ENCODE measurements around the gene ECHS1.
A peak's percentile ranks its signal among the peaks of the same experiment; 100 is the strongest.

ECHS1 gene

DNA sequence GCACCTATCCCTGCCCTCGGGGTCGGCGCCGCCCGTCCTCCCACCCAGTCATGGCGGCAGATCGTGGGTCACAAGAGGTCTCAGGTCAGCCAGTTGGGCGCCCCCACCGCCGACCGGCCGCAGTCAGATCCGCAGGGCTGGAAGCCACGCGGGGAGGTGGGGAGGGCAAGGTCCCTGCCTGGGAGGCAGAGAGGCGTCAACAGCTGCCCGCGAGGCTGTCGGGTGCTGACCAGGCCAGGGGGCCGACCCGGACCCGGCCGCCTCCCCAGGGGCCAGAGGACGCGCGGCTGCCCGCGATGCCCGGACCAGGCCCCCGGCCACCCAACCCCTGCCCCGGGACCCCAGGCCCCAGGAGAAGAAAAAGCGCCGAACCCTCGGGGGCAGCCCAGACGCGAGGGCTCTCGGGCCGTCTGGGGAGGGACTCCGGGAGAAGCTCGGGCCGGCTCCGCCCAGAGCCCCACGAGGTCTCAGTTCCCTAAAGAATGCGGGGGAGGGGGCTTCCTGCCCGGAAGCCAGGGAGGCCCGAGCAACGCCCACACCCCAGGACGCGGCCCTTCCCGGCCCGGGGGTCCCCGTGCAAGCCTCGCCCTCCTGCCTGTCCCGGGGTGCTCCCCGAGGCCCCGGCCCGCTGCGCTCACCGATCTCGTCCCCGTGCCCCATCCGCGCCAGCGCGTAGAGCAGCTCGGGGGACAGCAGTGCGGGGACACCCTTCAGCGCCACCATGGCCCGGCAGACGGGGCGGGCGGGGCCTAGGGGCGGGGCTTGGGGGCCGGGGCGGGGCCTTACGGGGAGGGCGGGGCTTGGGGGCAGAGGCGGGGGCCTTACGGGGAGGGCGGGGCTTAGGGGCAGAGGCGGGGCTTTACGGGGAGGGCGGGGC lies 15.6 kb downstream of the ECHS1 start, which contains the start of gene FUOM:
TSS of gene FUOM (minus strand) at position 735 of the 877 bp plus-strand sequence. CDS start at position 723, 12 bp downstream.
- DNase-seq, result peak; percentile 88

DNA sequence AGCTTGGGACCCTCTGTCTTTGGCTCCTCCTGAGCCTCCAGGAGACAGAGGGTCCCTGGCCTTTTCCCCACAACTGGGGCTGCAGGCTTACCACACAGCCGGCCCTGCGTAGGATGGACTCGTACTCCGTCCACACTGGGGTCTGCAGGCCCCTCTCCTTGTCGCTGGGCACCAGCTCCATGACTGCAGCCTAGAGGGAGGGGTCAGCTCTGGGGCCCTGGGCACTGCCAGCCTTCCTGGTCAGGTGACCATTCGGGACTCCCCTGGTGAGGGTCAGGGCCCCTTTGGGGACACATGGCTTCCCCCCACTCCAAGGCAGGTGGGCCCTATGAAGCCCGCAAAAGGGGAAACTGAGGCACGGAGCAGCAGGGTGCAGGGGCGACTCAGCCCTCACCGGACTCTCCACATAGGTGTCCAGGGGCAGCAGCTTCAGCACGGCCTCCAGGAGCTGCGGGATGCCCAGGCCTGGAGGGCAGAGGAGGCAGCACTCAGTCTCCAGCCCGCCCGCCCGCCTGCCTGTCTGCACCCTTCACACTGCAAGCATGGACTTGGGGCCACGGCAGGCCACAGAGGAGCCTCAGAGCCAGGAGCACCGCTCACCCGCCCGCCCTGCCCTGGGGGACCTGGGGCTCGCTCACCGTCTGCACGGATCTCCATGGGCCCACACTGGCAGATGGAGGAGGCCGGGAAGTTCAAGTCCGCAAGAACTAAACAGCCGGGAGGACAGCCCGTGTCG lies 16.4 kb downstream of the ECHS1 start:
- DNase-seq, result no peak

GRCh38 chr10:133355991-133356390 lies 17.2 kb downstream of the ECHS1 start:
- no peak for DNase-seq

- DNase-seq, result no peak
Measured at GRCh38 chr10:133355266-133355665, 17.9 kb downstream of the ECHS1 start.

GRCh38 chr10:133354672-133355240 lies 18.4 kb downstream of the ECHS1 start:
- DNase-seq, result no peak

DNA sequence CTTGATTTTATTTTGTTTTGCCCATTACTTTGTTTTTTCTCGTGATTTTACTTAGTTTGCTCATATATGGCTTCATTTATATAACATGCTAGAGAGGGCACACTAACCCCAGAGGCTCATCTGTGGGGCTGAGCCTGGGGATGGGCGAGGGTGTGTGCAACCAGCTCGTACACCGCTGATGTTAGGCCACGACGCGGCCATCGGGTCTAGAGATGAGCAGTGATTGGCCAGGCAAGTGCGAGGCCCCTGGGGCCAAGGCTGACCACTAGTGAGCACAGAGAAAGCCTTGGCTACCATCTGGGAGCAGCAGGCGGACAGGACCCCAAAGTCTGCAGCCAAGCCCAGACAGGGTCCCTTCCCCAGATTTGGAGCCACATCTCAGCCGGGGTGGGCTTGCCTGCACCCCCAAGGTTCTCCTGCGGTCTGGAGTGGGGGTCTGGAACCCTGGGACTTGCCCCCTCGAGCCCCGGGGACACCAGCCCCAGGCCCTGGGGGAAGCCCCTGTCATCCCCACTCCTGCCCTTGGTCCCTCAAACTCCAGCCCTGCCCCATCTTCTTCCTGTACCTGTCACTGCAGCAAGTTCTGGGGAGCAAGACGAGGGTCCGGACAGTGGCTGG lies 19.1 kb downstream of the ECHS1 start:
- no peak for DNase-seq

GRCh38 chr10:133353202-133353959 lies 19.8 kb downstream of the ECHS1 start:
- DNase-seq, result no peak

- DNase-seq, result no peak
Measured at GRCh38 chr10:133351408-133352318, 21.5 kb downstream of the ECHS1 start.

DNA sequence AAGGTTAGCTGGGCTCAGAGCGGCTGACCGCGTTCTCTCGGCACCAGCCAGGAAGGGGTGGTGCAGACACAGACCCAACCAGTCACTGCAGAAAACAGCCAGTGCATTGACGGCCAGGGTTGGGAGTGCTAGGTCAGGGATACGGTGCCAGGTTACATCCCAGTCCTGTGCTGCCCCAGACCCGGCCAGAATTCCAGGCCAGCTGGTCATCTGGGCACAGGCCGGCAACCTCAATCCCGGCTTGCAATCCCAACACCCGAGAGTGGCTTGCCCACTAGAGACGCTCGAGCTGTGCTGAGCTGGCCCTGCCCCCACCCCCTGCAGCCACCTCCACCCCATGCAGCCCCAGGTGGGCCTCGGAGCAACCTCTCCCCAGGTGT lies 22.2 kb downstream of the ECHS1 start:
- no peak for DNase-seq

DNA sequence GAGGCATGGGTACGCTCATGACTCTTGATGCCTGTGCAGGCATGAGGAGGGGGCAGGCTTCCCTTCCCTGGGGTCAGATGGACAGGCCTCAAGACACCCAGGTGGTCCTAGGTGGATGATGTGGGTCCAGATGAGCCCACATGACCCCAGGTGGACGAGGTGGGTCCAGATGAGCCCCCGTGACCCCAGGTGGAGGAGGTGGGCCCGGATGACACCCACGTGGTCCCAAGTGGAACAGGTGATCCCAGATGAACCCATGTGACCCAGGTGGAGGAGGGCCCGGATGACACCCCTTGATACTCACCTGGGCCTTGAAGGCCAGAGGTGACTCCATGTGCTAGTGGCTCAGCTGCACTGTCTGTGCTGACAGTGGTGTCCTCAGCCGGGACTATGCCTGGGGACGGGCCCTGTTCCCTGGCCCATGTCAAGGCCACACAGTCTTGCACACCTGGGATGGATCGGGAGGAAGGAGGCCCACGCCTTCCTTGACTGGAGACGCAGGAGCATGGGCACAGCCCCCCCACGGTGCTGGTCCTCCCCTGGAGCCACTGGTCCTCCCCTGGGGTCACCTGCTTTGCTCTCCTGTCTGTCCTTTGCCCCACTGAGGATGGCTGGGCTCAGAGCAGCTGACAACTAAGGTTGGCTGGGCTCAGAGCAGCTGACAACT lies 22.7 kb downstream of the ECHS1 start:
- no peak for DNase-seq

GRCh38 chr10:133349577-133350011 lies 23.6 kb downstream of the ECHS1 start:
- DNase-seq, result no peak

DNA sequence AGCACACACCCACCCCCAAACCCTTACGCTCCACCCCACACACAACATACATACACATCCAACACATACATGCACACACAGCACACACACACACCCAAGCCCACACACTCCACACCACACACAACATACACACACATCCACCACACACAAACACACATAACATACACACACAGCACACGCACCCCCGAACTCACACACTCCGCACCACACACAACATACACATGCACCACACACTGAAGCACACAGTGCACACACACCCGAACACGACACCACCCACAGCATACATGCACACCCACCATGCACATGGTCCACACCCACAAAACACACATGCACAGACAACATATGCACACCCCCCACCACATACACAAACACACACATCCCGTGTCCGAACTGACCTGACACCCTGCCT lies 24.0 kb downstream of the ECHS1 start:
- DNase-seq, result no peak

- DNase-seq, result no peak
Measured at GRCh38 chr10:133347710-133348517, 25.2 kb downstream of the ECHS1 start.

DNA sequence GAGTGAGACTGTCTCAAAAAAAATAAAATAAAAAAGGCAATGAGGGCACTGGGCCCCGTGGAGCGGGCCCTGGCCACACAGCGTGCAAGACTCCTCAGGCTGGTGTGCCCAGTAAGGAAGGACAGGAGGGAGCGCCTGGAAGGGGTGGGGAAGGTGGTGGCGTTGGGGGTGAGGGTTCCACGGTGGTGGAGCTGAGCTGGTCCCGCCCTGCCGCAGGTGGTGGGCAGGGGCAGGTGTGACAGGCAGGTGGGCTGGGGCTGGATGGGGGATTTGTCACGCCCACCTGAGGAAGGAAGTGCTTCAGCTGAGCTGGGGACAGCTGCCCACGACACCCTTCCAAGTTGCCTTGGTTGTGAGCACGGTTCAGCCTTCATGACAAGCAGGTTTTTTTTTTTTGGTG lies 26.7 kb downstream of the ECHS1 start:
- no peak for DNase-seq

- no peak for DNase-seq
Measured at GRCh38 chr10:133344236-133344635, 28.9 kb downstream of the ECHS1 start.

- no peak for DNase-seq
Measured at GRCh38 chr10:133343558-133343957, 29.6 kb downstream of the ECHS1 start.

DNA sequence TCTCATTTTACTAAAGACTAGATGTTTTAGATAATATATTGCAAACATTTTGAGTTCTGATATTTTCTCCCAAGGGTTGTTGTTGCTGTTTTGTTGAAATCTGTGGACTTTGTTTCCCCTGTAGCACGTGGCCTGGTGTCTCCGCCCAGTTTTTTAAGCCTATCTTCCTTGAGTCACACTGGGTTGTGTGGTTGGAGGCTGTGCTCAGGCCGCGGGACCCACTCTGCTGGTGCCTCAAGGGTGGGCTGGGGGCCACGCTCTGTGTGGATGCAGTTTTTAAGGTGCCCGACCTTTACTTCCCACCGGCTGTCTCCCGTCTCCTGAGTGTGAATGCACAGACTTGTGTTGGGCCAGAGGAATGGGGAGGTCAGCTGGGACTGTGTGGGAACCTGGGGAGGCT lies 30.2 kb downstream of the ECHS1 start:
- DNase-seq, result no peak

GRCh38 chr10:133341983-133342382 lies 31.2 kb downstream of the ECHS1 start:
- no peak for DNase-seq

DNA sequence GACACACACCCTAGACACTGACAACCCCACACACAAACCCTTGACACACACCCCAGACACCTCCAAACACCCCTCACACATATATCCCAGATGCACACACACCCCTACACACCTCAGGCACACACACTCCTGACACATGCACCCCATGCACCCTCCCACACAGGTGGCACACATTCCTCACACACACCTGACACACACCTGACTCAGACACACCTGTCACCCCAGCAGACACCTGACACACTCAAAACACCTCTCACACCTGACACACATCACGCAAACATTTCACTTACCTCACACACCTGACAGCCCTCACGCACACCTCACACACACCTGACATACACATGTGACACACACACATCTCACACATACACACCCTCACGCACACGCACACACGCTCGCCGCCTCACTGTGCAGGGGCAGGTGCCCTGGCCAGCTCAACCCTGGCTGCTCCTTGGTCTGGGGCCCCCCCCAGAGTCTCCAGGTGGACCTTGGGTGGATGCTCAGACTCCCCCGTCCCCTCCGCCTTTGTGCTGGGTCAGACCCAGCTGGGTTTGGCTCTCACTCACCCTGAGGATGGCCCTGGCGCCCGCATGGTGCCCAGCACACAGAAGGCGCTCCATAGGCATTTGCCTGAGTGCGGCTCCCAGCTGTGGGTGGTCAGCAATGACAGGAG lies 33.3 kb downstream of the ECHS1 start:
- DNase-seq, result no peak

Data from activated T-cell treated with anti-CD3 and anti-CD28 coated beads, Interleukin-2, amount 50 U/mL, for 48 hours (primary cell).